Myocyte (in vitro differentiated cells): ENCODE data around the gene NABP1. TPM values are rescaled to one million over a fixed set of nuclear protein-coding genes. Genes with fewer than 3 reads are reported as not detected.

ENCODE experiments used
- DNase-seq: peaks from one replicate; pipeline ENCODE4 v3.0.0-alpha.2; 2012; ENCODE audit warnings: low read depth
- total RNA-seq: library from RNA; depleted of rRNA; stranded (reverse); fragments of >200 nt; gene quantifications from 2 replicates; pipeline ENCODE4 v1.2.3, GENCODE V29; 2014

NABP1 gene
- total RNA-seq, 1 donor from 2014 or later: 30.8 TPM

GRCh38 chr2:191679818-191680600 is 2.1 kb downstream of the NABP1 start:
- DNase-seq: no peak

- DNase-seq: no peak
Observed at GRCh38 chr2:191680639-191681038, 2.7 kb downstream of the NABP1 start.

GRCh38 chr2:191682126-191682525 is 4.2 kb downstream of the NABP1 start:
- DNase-seq: no peak

- DNase-seq: no peak
Observed at GRCh38 chr2:191686066-191686465, 8.1 kb downstream of the NABP1 start.

- DNase-seq: no peak
Observed at GRCh38 chr2:191686729-191687128, 8.8 kb downstream of the NABP1 start.

- no peak for DNase-seq
Observed at GRCh38 chr2:191687867-191688266, 9.9 kb downstream of the NABP1 start.

GRCh38 chr2:191688934-191689695 is 11.2 kb downstream of the NABP1 start:
- DNase-seq: peak; percentile 19

GRCh38 chr2:191690327-191690726 is 12.4 kb downstream of the NABP1 start:
- no peak for DNase-seq

GRCh38 chr2:191691016-191691735 is 13.2 kb downstream of the NABP1 start:
- DNase-seq: peak; percentile 79

GRCh38 chr2:191691898-191692297 is 14.0 kb downstream of the NABP1 start:
- DNase-seq: no peak

- no peak for DNase-seq
Observed at GRCh38 chr2:191692502-191693115, 14.7 kb downstream of the NABP1 start.

GRCh38 chr2:191693166-191693565 is 15.2 kb downstream of the NABP1 start:
- DNase-seq: no peak

- no peak for DNase-seq
Observed at GRCh38 chr2:191693778-191694177, 15.8 kb downstream of the NABP1 start.

GRCh38 chr2:191696001-191696400 is 18.1 kb downstream of the NABP1 start:
- peak; percentile 96 for DNase-seq

- no peak for DNase-seq
Observed at GRCh38 chr2:191696966-191697365, 19.0 kb downstream of the NABP1 start.

- DNase-seq: no peak
Observed at GRCh38 chr2:191697870-191698269, 19.9 kb downstream of the NABP1 start.

- DNase-seq: no peak
Observed at GRCh38 chr2:191699341-191699945, 21.5 kb downstream of the NABP1 start.

GRCh38 chr2:191701029-191701428 is 23.1 kb downstream of the NABP1 start:
- no peak for DNase-seq

GRCh38 chr2:191701696-191702095 is 23.8 kb downstream of the NABP1 start:
- no peak for DNase-seq

- no peak for DNase-seq
Observed at GRCh38 chr2:191703079-191703725, 25.3 kb downstream of the NABP1 start.

- no peak for DNase-seq
Observed at GRCh38 chr2:191705084-191705483, 27.1 kb downstream of the NABP1 start.
